ENCODE measurements around the gene SFXN3. TPM values are rescaled to one million over a fixed set of nuclear protein-coding genes. Genes with fewer than 3 reads are reported as not detected.

SFXN3 gene
- total and polyA plus RNA-seq, 2 of the 13 experiments (the other 11 are each of a cell fraction or from before 2014, with no cell fraction given) = 16.8 to 71.5 TPM

GRCh38 chr10:101067356-101068083, 36.5 kb downstream of the SFXN3 start (continued):
- TF ChIP-seq GLMP (CRISPR knock-in tag; IDR thresholded peaks at IDR 0.05; ENCODE audit: borderline replicate concordance) (no peak), ARNT2 (CRISPR knock-in tag; IDR thresholded peaks at IDR 0.05; ENCODE audit: low read depth) (peak; percentile 55; the same call in 1 of the 2 replicates), RBM39 (IDR thresholded peaks at IDR 0.05; ENCODE audit: low read depth, low read length, poor library complexity, severe bottlenecking) (peak; percentile 17), ZZZ3 (CRISPR knock-in tag; IDR thresholded peaks at IDR 0.05; ENCODE audit: borderline replicate concordance) (no peak), FOXK2 (IDR thresholded peaks at IDR 0.05) (no peak), ZNF639 (CRISPR knock-in tag; conservative IDR thresholded peaks at IDR 0.05) (no peak), ZNF510 (CRISPR knock-in tag; IDR thresholded peaks at IDR 0.05; ENCODE audit: low read depth) (no peak), ZNF792 (CRISPR knock-in tag; IDR thresholded peaks at IDR 0.05) (no peak; the same call in 1 of the 2 replicates), ZNF30 (CRISPR knock-in tag; IDR thresholded peaks at IDR 0.05) (no peak), SETDB1 (CRISPR knock-in tag; IDR thresholded peaks at IDR 0.05; ENCODE audit: borderline replicate concordance) (no peak), ZSCAN29 (CRISPR knock-in tag; conservative IDR thresholded peaks at IDR 0.05) (no peak; the same call in 1 of the 2 replicates), ZNF558 (CRISPR knock-in tag; IDR thresholded peaks at IDR 0.05; ENCODE audit: borderline replicate concordance) (peak; percentile 50; the same call in 1 of the 2 replicates), ZNF431 (CRISPR knock-in tag; IDR thresholded peaks at IDR 0.05; ENCODE audit: borderline replicate concordance, low read depth) (no peak), POLR2G (IDR thresholded peaks at IDR 0.05; ENCODE audit: low read depth, low read length) (no peak; the same call in 1 of the 2 replicates), KDM5A (IDR thresholded peaks at IDR 0.05; ENCODE audit: borderline replicate concordance, low read length) (peak; percentile 55; the same call in 1 of the 2 replicates), ZNF263 (CRISPR knock-in tag; IDR thresholded peaks at IDR 0.05) (0 out of 2 replicates have a peak, but pooled peaks have one; percentile 35), LCORL (IDR thresholded peaks at IDR 0.05) (no peak), LCORL (CRISPR knock-in tag; IDR thresholded peaks at IDR 0.05) (peak; percentile 24; the same call in 1 of the 2 replicates), KLF11 (CRISPR knock-in tag; IDR thresholded peaks at IDR 0.05) (no peak), HDAC1 (CRISPR knock-in tag; IDR thresholded peaks at IDR 0.05) (peak; percentile 60), CBFB (CRISPR knock-in tag; IDR thresholded peaks at IDR 0.05) (no peak), PAXIP1 (CRISPR knock-in tag; conservative IDR thresholded peaks at IDR 0.05) (peak; percentile 25; the same call in 1 of the 2 replicates), ZNF713 (CRISPR knock-in tag; IDR thresholded peaks at IDR 0.05) (no peak), ZBTB21 (CRISPR knock-in tag; IDR thresholded peaks at IDR 0.05) (no peak)
- TF ChIP-seq, protein P1, sequence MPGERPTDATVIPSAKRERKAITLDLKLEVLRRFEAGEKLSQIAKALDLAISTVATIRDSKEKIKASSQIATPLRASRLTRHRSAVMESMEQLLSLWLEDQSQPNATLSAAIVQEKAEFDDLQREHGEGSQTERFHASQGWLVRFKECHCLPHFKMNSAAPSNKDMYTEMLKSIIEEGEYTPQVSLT (CRISPR knock-in tag; IDR thresholded peaks at IDR 0.05; ENCODE audit: borderline replicate concordance, low read depth) = no peak
